ENCODE data around the gene MERTK.

GRCh38 chr2:111917106-111917505 lies 18.7 kb downstream of the MERTK start:
- no peak for TF ChIP-seq CTCF (conservative IDR thresholded peaks at IDR 0.05)
- TF ChIP-seq ZFX (IDR thresholded peaks at IDR 0.05): no peak

Data from C4-2B (cell line).